ENCODE data around the gene XRCC3.

XRCC3 gene

GRCh38 chr14:103738166-103738565 lies 22.9 kb upstream of the XRCC3 start:
- no peak for DNase-seq

GRCh38 chr14:103737432-103738045 lies 22.3 kb upstream of the XRCC3 start:
- DNase-seq = no peak

- DNase-seq = no peak
These were observed 21.5 kb upstream of the XRCC3 start for GRCh38 chr14:103736546-103737431.

GRCh38 chr14:103735815-103736545 lies 20.7 kb upstream of the XRCC3 start:
- no peak for DNase-seq

GRCh38 chr14:103735439-103735814 lies 20.2 kb upstream of the XRCC3 start:
- DNase-seq = no peak

- DNase-seq = no peak
These were observed 19.8 kb upstream of the XRCC3 start for GRCh38 chr14:103735022-103735421.

- no peak for DNase-seq
These were observed 19.0 kb upstream of the XRCC3 start for GRCh38 chr14:103734081-103734888.

- no peak for DNase-seq
These were observed 18.4 kb upstream of the XRCC3 start for GRCh38 chr14:103733651-103734050.

- DNase-seq = no peak
These were observed 17.8 kb upstream of the XRCC3 start for GRCh38 chr14:103732868-103733620.

GRCh38 chr14:103731916-103732867 lies 16.9 kb upstream of the XRCC3 start:
- DNase-seq = no peak

GRCh38 chr14:103731481-103731880 lies 16.2 kb upstream of the XRCC3 start:
- no peak for DNase-seq

- DNase-seq = no peak
These were observed 15.3 kb upstream of the XRCC3 start for GRCh38 chr14:103730490-103731035.

GRCh38 chr14:103729496-103730448 lies 14.5 kb upstream of the XRCC3 start:
- no peak for DNase-seq

- no peak for DNase-seq
These were observed 13.5 kb upstream of the XRCC3 start for GRCh38 chr14:103728721-103729120.

- no peak for DNase-seq
These were observed 12.9 kb upstream of the XRCC3 start for GRCh38 chr14:103728141-103728540.

GRCh38 chr14:103727313-103727980 lies 12.2 kb upstream of the XRCC3 start:
- DNase-seq = no peak

GRCh38 chr14:103726474-103726873 lies 11.2 kb upstream of the XRCC3 start:
- no peak for DNase-seq

- no peak for DNase-seq
These were observed 10.6 kb upstream of the XRCC3 start for GRCh38 chr14:103725739-103726395.
